ENCODE results near the gene PRAF2.
A peak's percentile ranks its signal among the peaks of the same experiment; 100 is the strongest.

PRAF2 gene

GRCh38 chrX:49042581-49043219 lies 31.1 kb downstream of the PRAF2 start:
- DNase-seq (ENCODE audit: low read depth in 2 of 2) = no peak

DNA sequence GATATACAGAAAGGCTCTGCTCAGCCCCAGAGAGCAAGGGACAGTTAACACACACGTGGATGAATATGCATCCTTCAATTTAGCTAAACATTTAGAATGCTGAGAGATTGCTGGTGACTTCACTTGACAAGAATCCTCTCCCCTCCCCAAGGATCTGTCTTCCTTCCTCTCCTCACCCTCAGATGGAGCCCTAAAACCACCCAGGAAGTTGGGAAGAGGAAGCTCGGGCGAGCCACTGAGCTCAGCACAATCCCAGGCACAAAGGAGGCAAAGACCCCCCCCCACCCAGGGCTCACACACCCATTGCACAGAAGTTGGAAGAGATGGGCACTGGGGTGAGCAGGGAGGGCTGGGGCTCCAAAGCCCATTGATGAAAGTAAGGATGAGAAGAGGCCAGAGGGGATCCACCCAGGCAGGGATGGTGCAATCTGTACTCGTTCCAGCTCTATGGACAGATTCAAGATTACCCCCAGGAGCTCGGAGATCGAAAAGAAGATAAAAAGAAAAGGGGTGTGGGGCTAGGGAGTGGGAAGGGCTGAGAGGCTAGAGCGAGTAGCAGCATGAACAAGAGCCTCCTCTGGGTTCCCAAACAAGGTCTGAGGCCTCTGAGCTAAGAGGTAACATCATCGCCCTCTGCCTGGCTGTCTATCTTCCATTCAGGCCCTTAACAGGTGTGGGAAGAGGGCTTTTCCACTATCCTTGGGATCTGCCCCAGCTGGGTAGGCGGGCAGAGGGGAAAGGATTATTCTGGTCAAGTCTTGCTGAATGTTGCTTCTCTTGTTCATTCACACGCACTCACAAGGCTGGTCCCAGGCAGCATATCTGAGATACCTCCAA lies 31.8 kb downstream of the PRAF2 start:
- no peak for DNase-seq (ENCODE audit: low read depth in 2 of 2)

DNA sequence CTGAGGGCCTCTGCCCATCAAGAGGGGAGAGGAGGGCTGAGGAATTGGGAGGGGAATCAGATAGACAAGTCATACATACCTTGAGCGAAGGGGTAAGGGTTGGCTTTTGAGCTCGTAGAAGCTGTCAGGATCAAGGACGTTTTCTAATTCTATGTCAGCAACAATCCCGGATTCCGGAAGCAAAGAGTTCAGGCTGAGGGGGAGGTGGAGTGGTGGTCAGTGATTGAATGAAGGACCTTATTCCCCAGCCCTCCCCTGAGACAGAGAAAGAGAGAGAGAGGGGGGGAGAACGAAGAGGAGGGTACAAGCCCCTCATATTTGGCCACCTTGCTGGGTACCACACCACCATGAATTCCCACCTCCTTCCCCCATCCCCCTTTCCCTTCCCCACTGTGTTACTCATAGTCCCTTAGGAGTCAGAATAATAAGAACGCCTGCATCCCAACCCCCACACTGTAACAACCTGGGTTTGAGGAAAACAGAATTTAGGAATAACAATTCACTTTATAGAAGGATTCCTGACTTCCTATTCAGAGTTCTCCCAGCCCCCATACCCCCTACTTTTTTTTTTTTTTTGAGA lies 33.3 kb downstream of the PRAF2 start:
- no peak for DNase-seq (ENCODE audit: low read depth in 2 of 2)

DNA sequence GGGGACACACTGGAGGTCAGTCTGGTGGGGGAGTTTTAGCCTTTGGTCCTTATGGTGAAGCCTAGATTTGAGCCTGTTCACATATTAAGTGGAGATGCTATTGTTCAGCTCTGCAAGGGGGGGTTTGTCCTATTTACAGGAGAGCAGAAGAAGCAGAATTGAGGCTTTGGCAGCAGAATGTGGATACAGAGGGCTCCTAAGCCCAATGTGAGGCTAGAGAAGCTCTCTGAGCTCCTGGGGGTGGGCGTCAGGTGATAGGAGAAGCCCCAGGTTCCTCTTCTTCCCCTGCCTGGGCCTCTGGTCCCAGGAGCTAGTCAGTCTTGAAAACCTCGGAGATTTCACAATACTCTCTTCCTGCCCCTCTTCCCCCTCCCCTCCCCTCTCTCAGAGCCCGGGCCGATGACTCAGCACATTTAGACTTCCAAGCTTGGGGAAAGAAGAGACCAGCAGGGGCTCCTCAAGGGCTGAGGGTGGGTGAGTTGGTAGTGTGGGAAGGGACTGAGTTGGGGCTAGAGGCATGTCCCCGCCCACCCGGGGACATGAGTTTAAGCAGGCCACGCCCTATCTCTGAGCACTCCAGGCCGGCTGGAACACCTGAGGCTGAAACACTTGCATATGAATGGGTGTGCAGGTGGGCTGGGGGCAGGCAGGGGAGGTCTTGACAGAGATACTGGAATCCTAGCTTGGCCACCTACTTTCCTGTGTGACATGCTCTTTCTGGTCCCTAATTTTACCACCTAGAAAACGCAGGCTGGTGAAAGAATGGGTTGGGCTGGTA lies 34.0 kb downstream of the PRAF2 start:
- DNase-seq (ENCODE audit: low read depth in 2 of 2) = peak; percentile 10 to 26

DNA sequence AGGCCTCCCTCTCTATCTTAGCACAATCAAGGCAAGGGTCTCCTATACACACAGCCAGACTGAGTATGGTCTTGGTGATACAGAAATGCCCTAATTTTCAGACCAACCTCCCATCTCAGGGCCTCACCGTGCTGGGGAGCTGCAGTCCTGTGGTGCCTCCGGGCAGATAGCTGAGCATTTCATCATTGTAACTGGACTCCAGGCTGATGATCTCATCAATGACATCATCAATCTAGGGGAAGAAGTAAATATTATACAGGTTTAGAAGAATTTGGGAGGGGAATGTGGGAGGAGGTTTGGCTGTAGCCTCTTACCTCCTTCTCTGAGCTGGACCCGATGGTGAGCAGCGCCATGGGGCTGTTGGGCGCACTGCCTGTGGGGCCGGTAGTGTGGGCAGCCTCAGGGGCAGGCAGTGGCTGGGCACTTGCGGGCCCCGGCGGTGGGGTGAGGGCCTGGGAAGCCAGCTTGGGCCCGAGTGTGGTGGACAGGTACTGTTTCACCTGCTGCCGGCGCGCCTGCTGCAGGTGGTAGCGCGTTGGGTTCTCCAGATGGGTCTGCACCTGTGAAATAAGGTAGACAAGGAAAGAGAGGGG lies 35.8 kb downstream of the PRAF2 start:
- DNase-seq (ENCODE audit: low read depth in 2 of 2) = no peak

GRCh38 chrX:49030283-49030682 lies 43.5 kb downstream of the PRAF2 start:
- DNase-seq (ENCODE audit: low read depth in 2 of 2) = no peak

GRCh38 chrX:49029876-49030275 lies 43.9 kb downstream of the PRAF2 start:
- no peak for DNase-seq (ENCODE audit: low read depth in 2 of 2)

Measured in activated CD8-positive, alpha-beta memory T cell treated with anti-CD3 and anti-CD28 coated beads for 4 hours (primary cell).